HepG2 (cell line): ENCODE measurements around the gene CLRN2.

Experiments
- HCFC1 ChIP-seq: fragments of 150-350 bp; IDR thresholded peaks from 2 replicates; pipeline ENCODE4 v1.6.1; 2014; ENCODE audit warnings: low read depth, low read length
- MXI1 ChIP-seq: IDR thresholded peaks from 3 replicates; pipeline ENCODE4 v1.6.1; 2012; ENCODE audit warnings: low read depth, low read length, inconsistent platforms, borderline replicate concordance

GRCh38 chr4:17558941-17559708, 44.2 kb downstream of the CLRN2 start:
- TF ChIP-seq HCFC1 (no peak), MXI1 (peak; percentile 65; the same call in 2 of the 3 replicates)
